ENCODE results near the gene ONECUT3.

The ONECUT3 gene

GRCh38 chr19:1742989-1743696, 10.2 kb upstream of the ONECUT3 start:
- no peak for TF ChIP-seq CTCF (conservative IDR thresholded peaks at IDR 0.05)
- no peak overlapping the region for H3K27ac ChIP-seq

GRCh38 chr19:1744133-1744665, 9.1 kb upstream of the ONECUT3 start:
- TF ChIP-seq CTCF (conservative IDR thresholded peaks at IDR 0.05): no peak
- H3K27ac ChIP-seq: no peak overlapping the region

GRCh38 chr19:1744822-1745563, 8.3 kb upstream of the ONECUT3 start:
- H3K27ac ChIP-seq: no peak overlapping the region
- TF ChIP-seq CTCF (conservative IDR thresholded peaks at IDR 0.05): no peak

GRCh38 chr19:1745589-1746031, 7.7 kb upstream of the ONECUT3 start:
- no peak for TF ChIP-seq CTCF (conservative IDR thresholded peaks at IDR 0.05)
- H3K27ac ChIP-seq: no peak overlapping the region

- no peak overlapping the region for H3K27ac ChIP-seq
- no peak for TF ChIP-seq CTCF (conservative IDR thresholded peaks at IDR 0.05)
Measured at GRCh38 chr19:1746401-1747284, 6.7 kb upstream of the ONECUT3 start.

- H3K27ac ChIP-seq: no peak overlapping the region
Measured at GRCh38 chr19:1747285-1748114, 5.8 kb upstream of the ONECUT3 start.

More at GRCh38 chr19:1747285-1748114, 5.8 kb upstream of the ONECUT3 start:
- TF ChIP-seq CTCF (conservative IDR thresholded peaks at IDR 0.05): no peak
